HG02981 (cell line): ENCODE measurements around the gene NELFB.

Source experiments
- ATAC-seq: cut with Tn5 transposase; IDR thresholded peaks from one replicate; pipeline ENCODE4 v1.9.1; 2021; ENCODE audit warnings: mild to moderate bottlenecking, moderate library complexity; ENCODE audit not compliant: unreplicated experiment

Gene NELFB

DNA sequence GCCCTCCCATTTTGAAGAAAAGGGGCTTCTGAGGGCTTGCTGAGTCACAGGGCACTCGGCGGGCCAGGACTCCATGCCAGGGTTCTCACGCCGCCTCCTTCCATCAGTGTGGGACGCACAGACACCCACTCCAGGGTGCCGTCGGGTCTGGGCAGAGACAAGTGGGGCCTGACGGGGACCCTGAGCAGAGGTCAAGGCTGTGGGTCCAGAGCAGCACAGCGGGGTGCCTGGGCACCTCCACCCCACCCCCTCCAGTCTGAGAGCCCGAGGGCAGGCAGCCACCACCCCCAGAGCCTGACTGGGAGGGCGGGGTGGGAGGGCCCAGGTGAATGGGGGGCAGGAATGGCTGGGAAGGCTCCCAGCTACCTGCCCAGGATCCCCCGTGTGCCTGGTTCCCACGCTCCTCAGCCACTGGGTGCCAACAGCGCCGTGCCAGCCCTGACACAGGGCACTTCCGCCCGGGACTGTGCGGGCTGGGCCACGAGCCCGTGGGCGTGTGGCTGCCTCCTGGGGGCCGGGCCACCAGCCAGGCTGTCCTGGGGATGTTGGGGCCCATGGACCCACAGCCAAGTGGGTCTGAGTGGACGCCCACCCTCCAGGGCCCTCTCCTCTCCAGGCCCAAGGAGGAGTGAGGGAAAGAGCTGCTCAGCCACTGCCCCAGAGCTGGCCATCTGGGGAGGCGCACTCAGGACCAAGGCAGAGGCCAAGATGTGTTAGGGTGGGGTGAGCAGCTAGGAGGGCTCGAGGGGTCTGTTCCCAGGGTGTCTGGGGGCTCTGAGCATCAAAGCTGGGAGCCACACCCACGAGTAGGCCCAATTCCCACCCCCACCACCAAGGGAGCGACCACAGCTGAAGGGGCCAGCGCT is 57.1 kb downstream of the NELFB start:
- no peak for ATAC-seq

DNA sequence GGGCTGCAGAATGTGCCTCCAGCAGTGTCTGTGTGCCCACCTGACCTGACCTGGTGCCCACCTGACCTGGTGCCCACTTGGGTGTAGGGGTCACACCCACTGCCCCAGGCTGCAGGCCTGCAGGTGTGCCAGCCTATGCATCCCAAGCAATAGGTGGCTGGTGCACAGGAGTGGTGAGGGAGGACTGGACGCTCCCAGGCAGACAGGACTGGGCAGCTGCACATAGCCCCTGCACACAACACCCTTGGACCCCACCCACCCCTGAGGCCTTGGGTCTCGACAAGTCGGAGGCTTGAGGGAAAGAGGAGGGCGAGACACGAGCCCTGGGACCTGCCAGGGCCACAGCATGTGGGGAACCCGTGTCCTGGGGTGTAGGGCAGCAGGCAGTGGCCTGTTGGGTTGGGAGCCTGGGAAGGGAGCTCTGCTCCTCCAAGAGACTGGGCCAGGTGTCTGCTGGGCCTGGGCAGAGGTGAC is 57.8 kb downstream of the NELFB start:
- ATAC-seq = no peak

DNA sequence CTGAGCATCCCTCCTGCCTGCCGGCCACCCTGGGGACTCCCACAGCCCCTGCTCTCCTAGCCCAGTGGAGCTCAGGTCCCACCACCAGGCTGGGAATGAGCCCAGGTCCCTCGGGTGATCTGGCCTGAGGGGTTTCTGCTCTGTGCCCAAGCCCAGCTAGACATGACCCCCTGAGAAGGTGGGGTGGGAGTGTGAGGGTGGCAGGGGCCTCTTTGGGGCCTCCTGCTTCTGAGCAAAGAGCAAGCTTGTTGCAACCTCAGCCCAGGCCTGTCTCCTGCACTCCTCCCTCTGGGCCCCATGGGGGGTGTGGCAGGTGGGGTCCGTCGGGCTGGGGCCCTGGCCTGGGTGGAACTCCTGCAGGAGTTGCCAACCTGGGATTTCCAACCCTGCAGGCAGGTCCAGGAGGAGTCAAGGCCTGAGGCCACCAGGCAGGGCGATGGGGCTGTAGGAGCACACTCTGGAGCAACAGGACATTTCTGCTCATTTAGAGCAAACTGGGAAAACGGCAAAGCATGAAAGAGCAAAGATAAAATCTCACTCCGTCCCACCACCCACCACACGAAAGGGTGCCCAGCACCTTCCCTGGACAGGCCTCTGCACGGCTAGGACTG is 58.3 kb downstream of the NELFB start:
- ATAC-seq = no peak

DNA sequence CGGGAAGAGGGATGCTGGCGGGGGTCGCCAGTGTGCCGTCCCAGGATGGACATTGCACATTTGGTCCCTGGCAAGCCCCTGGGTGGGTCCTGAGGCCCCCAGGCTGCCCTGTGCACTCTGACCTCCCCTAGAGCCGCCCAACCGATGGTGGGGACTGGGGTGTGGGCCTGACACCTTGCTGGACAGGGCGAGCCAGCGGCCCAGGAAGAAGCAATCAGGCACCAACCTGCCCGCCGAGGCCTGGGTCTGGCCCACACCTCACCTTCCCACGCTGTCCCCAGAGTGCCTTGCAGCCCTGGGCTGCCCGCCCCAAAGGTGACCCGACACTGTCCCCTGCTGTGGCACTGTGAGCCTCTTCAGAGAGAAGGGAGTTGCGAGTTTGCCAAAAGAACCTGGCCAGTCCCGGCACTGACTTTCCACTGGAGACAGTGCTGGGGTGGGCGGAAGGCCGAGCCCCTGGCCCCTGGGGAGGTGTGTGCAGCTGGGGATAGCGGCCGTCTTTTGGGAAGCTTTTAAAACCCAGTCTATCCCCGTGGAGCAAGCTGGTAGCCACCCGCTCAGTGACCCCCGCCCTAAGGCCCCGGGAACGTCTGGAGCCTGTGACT is 58.9 kb downstream of the NELFB start:
- ATAC-seq = no peak

DNA sequence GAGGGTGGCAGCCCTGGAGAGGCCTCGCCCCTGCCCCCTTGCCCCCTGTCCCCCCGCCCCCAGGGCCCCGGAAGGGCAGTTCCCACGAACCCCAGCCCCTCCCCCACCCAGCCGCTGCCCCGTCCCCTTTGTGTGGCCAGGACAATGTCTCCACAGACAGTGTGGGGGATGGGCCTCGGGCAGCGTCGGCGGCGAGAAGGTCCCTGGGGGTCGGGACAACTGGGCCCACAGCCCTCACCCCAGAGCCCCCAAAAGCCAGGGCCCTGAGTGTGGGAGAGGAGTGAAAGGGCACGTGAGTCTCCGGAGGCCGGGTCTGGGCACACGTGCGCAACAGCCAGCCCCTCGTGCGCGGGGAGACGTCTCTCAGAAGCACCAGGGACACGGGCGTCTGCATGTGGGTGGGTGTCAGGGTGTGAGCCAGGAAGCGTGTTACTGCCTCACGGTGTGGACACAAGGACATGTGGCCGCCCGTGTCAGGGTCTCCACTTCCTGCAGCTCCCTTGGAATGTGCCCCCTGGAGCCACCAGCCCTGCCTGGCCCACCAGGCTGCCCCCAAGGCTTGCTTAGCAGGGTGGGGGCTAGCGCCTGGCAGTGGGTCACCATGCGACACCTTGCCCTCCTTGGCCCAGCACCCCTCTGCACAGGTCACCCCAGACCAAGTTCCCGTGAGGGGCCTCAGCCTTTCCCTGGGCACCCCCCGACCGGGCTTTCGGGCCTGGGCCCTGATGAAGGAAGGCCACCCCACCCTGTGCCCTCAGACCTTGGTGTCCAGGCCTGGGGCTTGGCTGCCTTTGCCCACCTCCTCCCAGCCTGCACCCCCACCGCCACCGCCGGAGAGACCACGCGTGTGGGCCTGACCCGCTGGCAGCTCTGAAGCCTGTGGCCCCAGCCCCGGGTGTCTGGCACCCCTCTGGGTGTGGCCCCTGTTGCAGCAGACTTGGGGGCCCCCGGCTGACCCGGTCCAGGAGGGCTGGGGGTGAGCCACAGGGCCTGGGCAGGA is 59.7 kb downstream of the NELFB start:
- no peak for ATAC-seq

DNA sequence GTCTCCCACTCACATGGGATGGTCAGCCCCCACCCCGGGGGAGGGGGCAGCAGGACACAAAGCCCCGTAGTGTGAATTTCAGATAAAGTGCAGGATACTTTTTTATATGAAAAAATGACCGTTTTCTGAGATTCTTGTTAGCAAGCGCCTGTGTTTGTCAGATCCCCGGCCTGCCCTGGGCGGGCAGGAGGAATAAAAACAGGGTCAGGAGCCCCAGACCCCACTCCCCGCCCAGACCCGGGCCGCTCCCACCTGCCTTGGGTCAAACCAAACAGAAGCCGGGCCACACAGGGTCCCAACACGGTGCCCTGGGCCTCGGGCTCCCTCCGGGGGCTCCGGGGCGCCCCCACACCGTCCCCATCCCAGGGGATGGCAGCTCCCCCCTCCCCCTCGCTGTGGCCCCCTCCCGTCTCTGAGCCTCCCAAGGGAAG is 60.5 kb downstream of the NELFB start:
- no peak for ATAC-seq

DNA sequence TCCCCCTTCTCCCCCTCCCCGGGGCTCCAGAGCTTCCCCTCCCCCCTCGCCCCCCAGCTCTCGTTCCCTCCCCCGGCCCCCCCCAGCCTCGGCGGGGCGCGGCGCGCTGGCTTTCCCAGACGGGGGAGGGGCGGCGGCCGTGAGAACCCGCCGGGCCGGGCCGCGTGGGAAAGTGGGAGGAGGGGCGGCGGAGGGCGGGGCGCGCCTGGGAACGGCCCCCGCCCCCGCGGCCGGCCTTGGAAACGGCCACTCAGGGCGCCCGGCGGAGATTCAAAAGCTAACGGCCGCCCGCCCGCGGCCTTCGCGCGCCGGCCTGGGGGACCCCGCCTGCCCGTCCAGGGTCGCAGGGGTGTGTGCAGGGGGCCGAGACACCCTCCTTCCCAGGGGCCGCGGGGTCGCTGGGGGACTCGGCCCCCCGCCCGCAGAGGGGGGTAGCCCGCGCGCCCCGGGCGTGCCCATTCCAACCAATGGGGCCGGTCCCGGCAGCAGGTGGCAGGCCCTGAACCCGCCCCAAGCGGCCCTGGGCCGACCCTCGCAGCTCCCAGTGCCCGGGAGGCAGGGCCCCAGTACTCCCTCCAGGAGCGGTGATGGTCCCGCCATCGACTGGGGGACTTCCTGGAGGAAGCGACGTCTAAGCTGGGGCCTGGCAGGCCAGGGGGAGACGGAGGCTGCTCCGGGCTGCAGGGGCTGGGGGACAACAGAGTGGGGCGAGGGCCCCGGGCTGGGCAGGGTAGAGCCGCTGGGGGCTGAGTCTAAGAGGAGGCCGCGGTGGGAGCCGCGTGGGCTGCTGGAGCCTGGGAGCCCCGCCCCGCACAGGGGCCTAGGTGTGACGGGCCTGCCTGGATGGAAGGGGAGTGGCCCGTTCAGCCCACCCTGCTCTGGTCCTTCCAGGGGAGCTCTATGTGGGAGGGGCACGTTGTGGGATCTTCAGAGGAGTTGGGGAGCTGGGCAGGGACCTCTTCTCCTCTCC is 61.2 kb downstream of the NELFB start:
- no peak for ATAC-seq

DNA sequence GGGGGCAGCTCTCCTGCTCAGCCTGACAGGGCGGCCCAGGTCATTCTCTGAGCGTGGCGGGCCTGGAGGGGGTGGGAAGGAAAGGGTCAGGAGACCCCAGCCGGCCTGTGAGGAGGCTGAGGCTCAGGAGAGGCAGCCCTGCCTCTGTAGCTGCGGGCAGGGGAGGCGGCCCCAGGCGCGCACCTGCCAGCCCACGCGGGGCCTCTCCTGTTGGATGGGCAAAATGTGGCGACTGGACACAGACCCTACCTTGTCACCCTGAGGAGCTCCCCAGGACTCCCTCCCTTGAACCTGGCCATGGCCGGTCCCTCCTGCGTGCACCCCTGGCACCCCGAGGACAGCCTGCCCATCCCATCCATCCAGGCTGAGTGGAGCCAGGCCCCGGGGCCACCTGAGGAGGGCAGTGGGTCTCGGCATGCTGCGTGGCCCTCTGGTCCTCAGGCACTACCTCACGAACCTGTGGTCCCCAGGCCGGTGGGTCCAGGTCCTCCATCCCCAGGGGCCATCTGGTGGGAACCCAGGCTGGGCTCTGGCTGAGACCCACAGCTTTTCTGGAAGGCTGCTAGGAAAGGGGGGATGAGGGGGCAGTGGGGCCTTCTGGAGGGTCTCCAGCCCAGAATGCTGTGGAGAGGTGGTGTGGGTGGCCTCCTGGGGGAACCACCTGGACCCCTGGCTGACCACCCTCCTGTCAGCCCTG is 62.0 kb downstream of the NELFB start:
- no peak for ATAC-seq

DNA sequence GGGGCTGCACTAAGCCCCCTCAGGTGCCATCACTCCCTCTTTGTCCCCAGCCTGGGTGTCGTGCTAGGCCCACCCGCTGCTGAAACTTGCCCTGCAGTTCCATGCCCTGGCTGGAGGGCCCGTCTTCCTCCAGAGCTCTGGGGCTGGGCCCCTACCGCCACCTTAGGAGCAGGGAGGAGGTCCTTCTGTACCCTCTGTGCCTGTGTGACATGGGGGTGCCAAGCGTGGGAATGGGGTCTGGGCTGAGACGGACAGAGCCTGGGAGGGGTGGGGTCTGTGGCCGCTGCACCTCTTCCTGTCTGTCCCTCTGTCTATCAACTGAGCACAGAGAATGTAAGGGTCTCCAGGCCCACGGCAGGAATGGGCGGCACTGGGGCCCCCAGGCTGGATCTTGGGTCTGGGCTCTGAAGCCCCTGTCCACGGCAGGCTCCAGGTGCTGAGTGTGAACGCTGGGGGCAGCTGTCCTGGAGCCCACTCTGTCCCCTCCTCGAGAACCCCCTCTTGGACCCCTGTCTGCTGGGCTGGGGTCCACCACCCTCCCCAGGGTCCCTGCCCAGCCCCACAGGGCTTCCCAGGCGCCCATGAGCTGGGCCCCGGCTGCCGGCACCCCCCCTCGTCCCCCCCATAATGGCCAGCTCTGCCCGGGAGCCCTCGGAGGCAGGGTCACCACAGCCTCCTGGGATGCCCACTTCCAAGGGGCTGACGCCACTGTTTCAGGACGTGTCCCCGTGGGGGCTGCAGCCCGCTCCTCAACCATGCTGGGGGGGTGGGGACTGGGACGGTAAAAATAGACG is 62.8 kb downstream of the NELFB start:
- no peak for ATAC-seq

DNA sequence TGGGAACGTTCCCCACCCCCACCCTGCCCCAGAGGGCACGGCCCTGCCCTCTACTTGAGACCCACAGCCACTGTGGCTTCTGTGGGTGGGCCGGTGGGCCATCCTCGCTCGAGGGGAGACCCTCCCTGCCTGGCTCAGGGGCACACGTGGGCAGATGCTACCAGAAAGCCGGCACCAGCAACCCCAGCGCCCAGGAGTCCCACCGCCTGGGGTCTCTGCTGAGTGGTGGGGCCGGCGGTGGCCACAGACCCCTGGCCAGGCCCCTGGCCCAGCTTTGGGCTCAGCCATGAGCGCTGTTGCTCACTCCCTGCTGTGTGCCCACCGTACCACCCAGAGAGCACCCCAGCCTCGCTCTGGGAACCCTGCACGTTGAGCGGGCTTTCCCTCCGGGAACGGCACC is 63.5 kb downstream of the NELFB start:
- ATAC-seq = no peak

DNA sequence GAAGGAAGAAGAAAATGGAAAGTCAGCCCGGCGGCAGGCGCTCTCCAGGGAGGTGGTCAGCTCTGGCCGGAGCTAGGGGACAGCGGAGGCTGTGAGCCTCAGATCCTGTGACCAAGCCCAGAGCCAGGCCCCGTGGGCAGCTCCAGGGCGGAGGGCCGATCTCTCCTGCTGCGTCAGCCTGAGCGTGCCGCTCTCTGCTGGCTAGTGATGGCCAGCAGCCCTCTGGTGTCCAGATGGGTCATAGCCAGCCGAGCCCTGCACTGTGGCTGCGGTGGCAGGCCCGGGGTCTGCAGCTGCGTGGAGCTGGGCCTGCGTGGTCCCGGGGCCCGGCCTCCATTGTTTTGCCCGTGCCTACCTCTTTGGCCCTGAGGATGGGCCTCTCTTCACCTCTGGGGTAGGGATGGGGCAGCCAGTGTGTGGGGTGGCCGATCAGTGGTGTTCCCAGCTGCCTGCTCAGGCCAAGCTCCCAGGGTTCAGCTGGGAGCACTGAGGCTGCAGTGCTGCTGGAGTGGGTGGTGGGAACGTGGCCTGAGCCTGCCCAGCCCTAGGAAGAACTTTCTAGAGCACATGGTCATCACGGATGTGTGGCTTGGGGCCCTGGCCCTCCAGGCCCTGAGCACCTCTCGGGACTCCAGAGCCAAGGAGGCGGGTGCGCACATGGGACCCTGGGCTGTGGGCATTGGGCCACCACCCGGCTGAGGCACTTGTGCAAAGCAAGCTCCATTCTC is 64.0 kb downstream of the NELFB start:
- ATAC-seq = no peak

DNA sequence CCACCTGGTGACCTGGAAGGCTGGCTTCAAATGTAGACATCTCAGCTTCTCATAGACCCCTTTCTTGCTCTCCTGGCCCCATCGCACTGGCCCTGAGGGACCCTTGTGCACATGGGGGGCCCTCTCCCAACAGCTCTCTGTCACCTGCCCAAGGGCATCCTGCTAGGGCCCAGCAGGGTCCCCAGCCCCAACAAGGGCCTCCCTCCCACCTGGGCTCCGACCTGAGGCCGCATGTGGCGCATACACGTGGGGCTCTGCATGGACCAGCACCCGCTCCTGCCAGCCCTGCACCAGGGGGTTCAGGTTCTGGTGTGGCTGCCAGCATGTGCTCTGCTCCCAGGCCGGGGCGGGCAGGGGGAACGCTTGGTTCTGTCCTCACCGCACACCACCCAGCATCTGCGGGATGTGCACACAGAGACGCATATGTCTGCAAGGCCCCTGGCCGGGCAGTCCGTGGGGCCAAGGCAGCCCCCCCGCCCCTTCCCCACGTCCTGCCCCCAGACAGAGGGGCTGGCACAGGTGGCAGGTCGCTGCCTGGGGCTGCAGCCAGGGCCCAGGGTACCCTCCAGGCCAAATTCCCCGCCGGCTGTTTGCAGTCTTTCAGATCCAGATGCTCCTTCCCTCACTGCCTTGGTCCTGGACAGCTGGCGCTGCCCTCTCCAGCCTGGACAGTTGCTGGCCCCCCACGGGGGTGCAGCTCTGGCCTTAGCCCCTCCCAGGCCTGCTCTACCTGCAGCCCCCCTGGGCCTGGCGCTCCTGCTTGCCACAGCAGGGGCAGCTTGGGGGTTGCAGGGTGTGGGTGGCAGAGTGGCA is 64.8 kb downstream of the NELFB start:
- no peak for ATAC-seq

DNA sequence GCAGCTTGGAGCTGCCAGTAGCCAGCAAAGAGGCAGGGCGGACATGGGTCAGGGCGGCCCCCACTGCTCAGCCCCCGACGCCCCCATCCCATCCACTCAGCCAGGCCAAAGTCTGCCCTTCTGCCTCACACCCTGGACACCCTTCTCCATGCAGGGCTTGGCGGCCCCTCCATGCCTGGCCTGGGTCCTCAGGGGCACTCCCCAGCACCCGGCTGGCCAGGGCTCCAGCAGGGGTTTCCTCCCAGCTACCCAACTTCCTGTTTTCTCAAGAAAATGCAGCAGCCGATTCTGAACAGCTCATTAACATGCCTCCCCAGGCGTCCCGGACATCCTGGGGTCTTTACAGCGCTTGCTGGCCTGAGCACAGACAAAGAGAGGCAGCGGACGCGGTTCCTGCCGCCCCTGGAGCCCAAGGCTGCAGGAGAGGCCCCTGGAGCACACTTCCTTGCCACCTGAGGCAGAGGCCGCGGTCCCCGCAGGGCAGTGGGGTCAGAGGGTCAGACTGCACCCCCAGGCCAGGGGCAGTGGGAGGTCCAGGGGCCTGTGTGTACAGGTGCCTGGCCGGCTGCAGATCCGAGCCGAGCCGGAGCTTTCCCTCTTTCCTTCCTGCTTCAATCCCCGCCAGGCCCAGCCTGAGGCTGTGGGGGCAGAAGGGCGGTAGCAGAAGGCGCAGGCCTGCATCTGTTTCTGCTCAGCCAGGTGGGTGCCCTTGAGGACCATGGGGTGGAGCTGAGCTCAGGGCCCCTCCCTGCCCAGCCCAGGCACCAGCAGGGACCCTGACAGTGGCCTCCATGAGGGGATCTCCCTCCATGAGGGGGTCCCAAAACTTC is 65.6 kb downstream of the NELFB start:
- ATAC-seq = no peak

DNA sequence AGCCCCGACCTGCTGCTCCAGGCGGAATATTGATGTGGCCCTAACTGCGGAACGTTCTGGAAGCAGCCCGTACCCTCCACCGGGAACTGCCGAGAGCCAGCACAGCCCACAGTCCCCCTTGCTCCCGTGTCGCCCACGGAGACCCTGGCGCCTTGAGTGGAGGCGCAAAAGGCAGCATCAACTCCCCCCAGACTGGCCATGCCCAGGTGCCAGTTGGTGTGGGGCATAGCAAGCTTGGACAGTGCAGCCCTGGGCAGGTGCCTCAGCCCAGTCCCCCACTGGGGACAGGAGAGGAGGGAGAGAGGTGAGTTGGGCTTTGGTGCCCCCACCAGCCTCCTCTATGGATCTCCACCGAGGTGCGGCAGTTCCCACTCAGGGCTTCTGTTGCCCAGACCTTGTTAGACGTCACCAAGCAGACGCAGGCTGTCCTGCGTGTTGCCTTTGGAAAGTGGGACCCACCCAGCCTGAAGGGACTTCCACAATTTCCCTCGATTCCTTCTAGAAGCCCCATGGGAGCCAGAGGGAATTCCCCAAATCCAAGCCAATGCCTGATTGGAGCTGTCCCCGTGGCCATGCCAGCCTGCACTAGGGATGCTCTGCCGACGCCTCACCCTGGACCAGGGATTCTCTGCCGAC is 66.7 kb downstream of the NELFB start:
- ATAC-seq = no peak
